Hematopoietic multipotent progenitor cell (in vitro differentiated cells): ENCODE data around the gene GPR135. TPM values are rescaled to one million over a fixed set of nuclear protein-coding genes. Genes with fewer than 3 reads are reported as not detected.

Experiments
- DNase-seq, 3 donors: peaks; one replicate each; pipeline ENCODE4 v3.0.0-alpha.2; 2011 to 2015; ENCODE audit warnings: low read depth in 2 of 3, low spot score in 2 of 3
- total RNA-seq: library from RNA; depleted of rRNA; stranded (reverse); fragments of >200 nt; gene quantifications from one replicate; pipeline ENCODE4 v1.2.3, GENCODE V29; 2012

GPR135 gene, protein sequence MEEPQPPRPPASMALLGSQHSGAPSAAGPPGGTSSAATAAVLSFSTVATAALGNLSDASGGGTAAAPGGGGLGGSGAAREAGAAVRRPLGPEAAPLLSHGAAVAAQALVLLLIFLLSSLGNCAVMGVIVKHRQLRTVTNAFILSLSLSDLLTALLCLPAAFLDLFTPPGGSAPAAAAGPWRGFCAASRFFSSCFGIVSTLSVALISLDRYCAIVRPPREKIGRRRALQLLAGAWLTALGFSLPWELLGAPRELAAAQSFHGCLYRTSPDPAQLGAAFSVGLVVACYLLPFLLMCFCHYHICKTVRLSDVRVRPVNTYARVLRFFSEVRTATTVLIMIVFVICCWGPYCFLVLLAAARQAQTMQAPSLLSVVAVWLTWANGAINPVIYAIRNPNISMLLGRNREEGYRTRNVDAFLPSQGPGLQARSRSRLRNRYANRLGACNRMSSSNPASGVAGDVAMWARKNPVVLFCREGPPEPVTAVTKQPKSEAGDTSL
- total RNA-seq, result 3.0 TPM

DNA sequence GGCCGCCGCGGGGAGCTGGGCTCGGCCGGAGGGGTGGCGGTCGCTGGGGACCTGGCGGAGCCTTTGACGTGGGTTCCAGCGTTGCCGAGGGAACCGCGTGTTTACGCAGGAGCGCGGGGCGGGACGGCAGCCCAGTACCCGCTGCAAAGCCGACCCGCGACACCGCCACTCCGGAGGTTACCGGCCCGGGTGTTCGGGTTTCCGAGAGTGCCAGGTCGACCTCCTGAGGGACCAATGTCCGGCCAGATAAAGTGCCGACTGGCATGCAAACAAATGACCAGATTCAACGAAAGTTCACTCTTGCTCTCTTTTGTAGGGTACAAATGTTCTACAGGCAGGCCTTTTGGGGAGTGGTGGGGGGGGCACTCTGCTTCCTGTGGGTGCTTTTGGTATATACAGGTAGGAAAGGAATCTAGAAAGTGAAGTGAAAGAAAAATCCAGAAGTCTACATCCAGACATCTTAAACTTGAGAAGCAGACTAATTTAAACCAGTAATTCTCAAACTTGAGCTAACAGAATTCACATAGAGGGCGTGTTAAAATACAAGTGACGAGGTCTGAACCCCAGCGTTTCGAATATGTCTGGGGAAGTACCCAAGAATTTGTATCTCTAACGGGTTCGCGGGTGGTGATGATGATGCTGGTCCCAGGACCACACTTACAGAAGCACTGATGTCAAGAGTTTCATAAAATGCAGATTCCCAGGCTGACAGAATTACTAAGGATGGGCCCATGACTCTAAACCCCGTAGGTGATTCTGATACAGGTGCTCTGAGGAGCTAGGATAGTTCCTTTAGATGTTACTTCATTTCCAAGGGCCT lies at the start of gene GPR135:
Gene GPR135 (minus strand): TSS at position 65 of the 820 bp plus-strand sequence. CDS start 154 bp downstream, outside the sequence.
- peak in 2 of 3 donors; percentile 34 to 58 for DNase-seq

DNA sequence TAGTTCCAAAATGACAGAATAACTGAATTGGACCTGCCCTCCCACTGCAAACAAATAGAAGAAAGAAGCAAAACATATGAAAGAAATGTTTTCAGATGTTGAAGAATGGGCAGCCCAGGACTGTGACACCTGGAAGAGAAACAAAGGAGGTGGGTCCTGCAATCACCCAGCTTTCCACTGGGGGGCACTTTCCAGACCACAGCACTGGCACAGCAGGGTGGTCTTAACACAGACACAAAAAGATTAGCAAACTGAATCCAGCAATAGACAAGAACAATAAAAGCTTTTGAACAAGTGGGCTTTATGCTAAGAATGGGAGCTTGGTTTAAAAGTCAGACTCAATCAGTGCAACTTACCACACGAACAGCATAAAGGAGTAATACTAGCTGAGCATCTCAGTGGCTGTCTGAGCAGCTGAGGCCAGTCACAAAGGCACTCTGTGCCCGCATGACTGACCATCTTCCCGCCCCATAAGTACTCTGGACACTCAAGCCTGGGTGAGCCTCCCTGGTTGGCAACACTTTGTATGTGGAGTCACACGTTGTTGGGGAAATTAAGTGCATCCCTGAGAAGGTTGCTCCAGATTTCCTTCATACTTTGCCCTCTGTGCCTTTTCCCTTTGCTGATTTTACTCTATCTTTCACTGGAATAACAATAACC lies 46.9 kb upstream of the GPR135 start:
- peak in 2 of 3 donors; percentile 47 to 72 for DNase-seq

GRCh38 chr14:59510966-59511365 lies 45.8 kb upstream of the GPR135 start:
- DNase-seq, result no peak

- no peak for DNase-seq
Observed at GRCh38 chr14:59510001-59510400, 44.8 kb upstream of the GPR135 start.

DNA sequence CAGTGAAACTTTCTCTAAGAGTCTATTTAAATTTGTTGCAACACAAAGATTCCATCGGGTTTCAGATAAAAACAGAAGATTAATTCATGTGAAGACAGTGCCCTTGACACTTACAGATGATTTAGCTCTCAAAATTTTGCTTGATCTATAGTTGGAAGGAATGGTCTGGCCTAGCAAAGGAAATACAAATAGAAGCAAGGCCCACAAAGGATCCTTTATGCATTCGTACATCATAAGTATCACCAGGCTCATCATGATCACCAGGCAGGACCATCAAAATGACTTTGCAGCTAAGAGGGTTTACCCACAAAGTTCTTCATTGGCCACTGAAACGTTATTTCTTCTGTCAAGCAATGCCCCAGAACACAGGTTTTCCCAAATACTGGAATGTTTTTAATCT lies 43.9 kb upstream of the GPR135 start:
- DNase-seq, result no peak

- DNase-seq, result no peak
Observed at GRCh38 chr14:59507752-59508103, 42.5 kb upstream of the GPR135 start.

GRCh38 chr14:59507063-59507751 lies 42.0 kb upstream of the GPR135 start:
- peak in 2 of 3 donors; percentile 77 to 82 for DNase-seq

DNA sequence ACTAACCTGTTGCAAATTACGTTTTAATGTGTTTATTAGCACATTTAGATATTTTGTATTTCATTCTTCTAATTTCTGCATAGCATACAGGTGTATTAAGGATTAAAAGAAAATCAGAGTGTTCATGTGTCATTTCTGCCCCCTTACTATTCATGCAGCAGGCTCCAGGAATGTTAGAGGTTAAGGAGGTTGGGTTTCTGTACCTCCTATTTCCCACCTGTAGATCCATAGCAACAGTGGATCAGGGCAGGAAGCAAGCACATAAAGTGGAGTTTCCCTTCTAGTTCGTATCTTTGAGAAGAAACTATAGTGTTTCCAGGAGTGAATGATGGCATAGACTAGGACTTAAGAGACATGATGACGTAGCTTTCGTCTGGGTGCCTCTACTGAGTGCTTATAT lies 38.1 kb upstream of the GPR135 start:
- no peak for DNase-seq

DNA sequence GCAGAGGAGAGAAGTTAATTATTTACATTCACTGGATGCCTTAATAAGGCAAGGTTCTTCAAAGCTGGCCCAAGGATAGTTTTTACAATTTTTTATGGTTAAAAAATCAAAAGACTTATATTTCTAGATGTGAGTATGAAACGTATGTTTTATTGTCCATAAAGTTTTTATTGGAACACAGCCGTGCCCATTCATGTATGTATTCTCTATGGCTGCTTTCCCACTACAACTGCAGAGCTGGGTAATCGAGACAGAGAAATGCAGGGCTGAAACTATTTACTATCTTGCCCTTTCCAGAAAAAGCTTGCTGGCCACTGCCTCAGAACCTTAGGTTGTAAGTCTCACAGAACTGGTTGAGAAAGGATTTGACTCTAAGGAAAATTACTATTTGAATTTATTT lies 35.6 kb upstream of the GPR135 start:
- DNase-seq, result no peak

DNA sequence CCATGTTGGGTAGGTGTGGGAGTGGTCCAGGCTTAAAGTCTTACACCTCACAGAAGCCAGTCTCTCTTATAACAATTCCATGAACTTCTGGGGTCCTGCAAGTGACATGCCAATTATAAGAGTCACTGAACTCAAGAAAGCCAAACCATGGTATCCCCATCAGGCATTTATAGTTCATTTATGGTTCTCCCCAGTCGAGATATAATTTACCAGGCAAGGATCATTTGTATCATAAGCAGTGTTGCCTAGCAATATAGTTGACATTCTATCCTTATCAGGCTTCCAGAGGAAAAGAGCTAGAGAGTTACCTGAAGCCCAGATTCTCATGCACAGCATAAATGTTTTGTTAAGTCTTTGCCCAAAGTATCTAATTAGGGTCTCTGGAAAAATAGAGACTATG lies 27.2 kb upstream of the GPR135 start:
- DNase-seq, result no peak

GRCh38 chr14:59490756-59491155 lies 25.6 kb upstream of the GPR135 start:
- DNase-seq, result peak in 1 of 3 donors; percentile 8

DNA sequence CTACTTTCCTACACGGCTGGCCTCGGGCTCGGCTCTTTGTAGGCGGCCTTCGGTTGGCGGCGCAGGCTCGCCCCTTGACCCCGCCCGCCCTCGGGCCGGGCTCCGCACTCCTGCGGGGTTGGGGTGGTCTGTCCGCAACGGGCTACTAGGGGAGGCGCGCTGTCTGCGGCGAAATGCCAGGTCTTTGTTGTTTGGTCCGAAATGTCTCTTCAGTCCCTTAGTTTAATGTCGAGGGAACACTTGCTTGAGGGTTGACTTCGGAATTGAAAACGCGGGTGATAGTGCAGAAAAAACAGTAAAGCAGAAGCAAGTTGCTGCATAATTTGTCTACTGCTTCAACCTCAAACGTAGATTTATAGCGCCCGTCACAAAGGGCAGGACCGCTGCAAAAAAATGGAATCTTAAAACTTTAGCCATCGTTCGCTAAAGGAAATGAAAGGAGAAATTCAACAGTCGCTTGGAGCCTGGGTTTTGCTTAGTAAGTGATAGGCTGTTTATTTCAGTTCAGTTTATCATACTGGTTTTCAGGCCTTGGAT lies 19.5 kb upstream of the GPR135 start:
- DNase-seq, result peak in 2 of 3 donors; percentile 56 to 79

- peak; percentile 83 to 99 (median 97) for DNase-seq
Observed at GRCh38 chr14:59483819-59484638, 18.8 kb upstream of the GPR135 start, which contains the start of the genes JKAMP and L3HYPDH. Gene JKAMP (plus strand): TSS chr14:59484517. CDS start chr14:59484590, 73 bp downstream. Gene L3HYPDH (minus strand): TSS chr14:59484408. CDS start chr14:59484316, 92 bp downstream.

GRCh38 chr14:59483363-59483762 lies 18.2 kb upstream of the GPR135 start:
- no peak for DNase-seq

DNA sequence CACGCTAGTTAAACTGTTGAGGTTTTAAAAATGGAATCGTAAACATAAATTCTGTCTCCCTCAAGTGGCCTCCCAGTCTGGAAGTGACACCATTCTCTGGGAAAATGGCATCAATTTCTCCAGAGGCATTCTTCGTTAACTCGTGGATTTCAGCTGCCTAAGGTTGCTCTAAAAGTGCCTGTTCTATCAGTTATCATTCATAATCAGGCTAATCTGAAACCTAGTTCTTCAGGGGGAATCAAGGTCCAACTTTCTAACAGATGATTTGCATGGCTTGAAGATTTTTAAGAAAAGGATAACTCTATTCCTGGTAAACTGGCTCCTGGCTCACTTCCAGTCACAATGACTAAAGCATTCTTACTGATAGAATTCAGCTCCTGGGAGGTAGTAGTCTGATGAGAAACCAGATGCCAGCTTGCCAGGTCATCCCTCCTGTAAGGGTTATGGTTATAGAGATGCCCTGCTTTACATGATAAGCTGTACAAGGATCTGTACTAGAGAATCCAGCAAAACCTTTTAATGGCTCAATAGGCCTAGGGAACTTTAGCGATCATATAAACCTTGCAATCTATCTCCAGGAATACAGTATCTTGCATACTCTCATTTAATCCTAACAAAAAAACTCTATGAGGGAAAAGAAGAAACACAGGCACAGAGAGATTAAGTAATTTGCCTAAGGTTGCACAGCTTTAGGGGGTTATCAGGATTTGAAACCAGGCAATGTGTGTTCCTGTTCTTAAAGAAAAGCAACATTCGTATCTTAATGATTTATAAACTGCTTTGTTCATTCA lies 17.6 kb upstream of the GPR135 start:
- peak in 2 of 3 donors; percentile 17 to 21 for DNase-seq

GRCh38 chr14:59481871-59482540 lies 16.8 kb upstream of the GPR135 start:
- DNase-seq, result no peak

- DNase-seq, result no peak
Observed at GRCh38 chr14:59481407-59481806, 16.2 kb upstream of the GPR135 start.

DNA sequence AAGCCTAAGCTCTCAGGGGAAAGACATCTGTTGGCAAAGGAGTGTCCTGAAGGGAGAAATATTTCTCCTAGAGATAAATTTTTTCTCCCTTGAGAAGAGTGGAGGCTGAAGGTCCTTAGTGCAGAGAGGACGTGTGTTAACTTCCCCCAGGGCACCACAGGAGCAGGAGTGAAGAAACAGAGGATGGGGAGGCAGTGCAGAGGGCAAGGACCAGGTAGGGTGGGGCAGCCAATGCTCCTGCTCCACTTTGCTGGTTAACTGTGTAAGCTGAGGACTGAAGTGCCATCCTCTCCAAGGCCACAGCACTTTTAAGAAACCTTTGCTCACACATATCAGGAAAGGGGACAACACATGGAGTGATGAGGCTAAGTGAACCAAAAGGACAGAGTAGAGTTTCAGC lies 15.0 kb upstream of the GPR135 start:
- no peak for DNase-seq
